ENCODE data around the gene KCNMB2.

DNA sequence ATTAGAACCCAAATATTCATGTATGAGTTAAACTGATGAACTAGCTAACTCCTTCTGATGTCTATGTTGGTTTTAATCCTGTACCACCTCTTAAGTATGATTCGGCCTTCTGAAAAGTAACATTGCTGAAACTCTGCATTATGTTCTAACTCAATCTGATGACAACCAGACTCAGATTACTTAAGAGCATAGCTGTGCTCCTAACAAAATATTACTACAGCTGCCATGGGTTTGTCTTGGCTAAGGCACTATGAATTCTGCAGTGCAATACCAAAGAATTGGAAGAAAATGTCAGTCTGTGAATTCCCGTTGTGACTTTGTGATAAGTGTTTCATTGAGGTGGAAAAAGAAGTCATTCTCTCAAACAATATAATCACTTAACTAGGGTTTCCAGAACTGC is 311.0 kb downstream of the KCNMB2 start:
- TF ChIP-seq, protein P1, sequence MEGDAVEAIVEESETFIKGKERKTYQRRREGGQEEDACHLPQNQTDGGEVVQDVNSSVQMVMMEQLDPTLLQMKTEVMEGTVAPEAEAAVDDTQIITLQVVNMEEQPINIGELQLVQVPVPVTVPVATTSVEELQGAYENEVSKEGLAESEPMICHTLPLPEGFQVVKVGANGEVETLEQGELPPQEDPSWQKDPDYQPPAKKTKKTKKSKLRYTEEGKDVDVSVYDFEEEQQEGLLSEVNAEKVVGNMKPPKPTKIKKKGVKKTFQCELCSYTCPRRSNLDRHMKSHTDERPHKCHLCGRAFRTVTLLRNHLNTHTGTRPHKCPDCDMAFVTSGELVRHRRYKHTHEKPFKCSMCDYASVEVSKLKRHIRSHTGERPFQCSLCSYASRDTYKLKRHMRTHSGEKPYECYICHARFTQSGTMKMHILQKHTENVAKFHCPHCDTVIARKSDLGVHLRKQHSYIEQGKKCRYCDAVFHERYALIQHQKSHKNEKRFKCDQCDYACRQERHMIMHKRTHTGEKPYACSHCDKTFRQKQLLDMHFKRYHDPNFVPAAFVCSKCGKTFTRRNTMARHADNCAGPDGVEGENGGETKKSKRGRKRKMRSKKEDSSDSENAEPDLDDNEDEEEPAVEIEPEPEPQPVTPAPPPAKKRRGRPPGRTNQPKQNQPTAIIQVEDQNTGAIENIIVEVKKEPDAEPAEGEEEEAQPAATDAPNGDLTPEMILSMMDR (IDR thresholded peaks at IDR 0.05), result no peak
- TF ChIP-seq POLR2A (IDR thresholded peaks at IDR 0.05), result no peak
